T-helper 1 cell treated with Interleukin-12 subunit alpha and Interleukin-12 subunit beta and Interleukin-4 antibody, amounts not matched to agents 30 μg/mL and 1 μg/mL, for 36 hours (primary cell): ENCODE results near the gene CCDC59.

ENCODE experiments used
- H3K27ac Mint-ChIP-seq: one replicate; pipeline ENCODE4 v1.8.0; 2021; ENCODE audit warnings: mild to moderate bottlenecking, mixed read lengths
- H3K27me3 Mint-ChIP-seq: one replicate; pipeline ENCODE4 v1.8.0; 2021; ENCODE audit warnings: low read depth, mixed read lengths
- H3K36me3 Mint-ChIP-seq: one replicate; pipeline ENCODE4 v1.8.0; 2021; ENCODE audit warnings: low read depth, mixed read lengths
- H3K4me1 Mint-ChIP-seq: one replicate; pipeline ENCODE4 v1.8.0; 2021; ENCODE audit warnings: low read depth, mixed read lengths
- H3K4me3 Mint-ChIP-seq: one replicate; pipeline ENCODE4 v1.8.0; 2021; ENCODE audit warnings: mild to moderate bottlenecking, moderate library complexity, mixed read lengths
- H3K9me3 Mint-ChIP-seq: one replicate; pipeline ENCODE4 v1.8.0; 2021; ENCODE audit warnings: mixed read lengths

CCDC59 gene

GRCh38 chr12:82351390-82351789, 6.8 kb downstream of the CCDC59 start:
- Mint-ChIP-seq H3K9me3 (no peaks in the 10 kb centered on the region), H3K36me3 (peaks cover 27% of the 10 kb centered on the region), H3K4me1 (peaks cover 8% of the 10 kb centered on the region), H3K27ac (no peak overlapping the region), H3K4me3 (no peak overlapping the region), H3K27me3 (no peaks in the 10 kb centered on the region)

DNA sequence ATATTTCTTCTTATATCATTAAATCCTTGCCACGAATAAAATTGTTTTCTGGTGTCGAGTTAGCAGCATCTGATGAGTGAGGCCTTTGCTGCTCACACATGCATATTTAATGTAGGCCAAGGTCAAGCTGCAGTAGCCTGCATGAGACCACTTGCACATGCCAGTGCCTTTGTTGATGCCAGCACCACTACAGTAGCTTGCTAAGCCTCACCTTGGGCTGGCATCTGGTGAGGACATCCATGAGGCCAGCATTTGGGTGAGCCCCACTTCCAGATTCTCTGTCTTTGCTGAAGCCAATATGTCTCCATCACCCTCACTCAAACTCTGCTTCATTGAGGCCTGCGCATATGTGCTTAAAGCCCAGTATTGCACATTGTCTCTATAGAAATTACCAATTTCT, 8.0 kb downstream of the CCDC59 start:
- no peak overlapping the region for H3K4me3 Mint-ChIP-seq
- H3K27ac Mint-ChIP-seq: no peak overlapping the region
- H3K9me3 Mint-ChIP-seq: no peaks in the 10 kb centered on the region
- no peaks in the 10 kb centered on the region for H3K27me3 Mint-ChIP-seq
- peaks cover 5% of the 10 kb centered on the region for H3K4me1 Mint-ChIP-seq
- H3K36me3 Mint-ChIP-seq: peaks cover 20% of the 10 kb centered on the region

DNA sequence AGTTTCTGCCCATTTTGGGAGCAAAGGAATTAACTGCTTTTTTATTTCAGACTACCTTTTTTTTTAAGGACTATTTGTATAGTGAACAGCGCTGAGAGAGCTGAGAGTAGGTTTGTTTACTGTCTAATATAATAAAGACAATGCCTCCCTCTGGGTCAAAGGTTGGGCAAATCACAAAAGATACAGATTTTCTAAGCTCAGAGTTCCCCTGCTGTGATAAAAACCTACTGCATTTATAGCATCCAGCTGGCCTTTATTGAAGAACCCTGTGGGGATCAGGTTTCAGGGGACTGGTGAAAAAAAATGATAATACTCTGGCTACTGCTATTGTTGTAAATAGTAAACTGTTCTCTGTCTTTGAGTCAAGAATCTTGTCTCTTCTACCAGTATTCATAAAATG, 28.7 kb downstream of the CCDC59 start:
- Mint-ChIP-seq H3K4me3 (no peak overlapping the region), H3K4me1 (no peaks in the 10 kb centered on the region)

DNA sequence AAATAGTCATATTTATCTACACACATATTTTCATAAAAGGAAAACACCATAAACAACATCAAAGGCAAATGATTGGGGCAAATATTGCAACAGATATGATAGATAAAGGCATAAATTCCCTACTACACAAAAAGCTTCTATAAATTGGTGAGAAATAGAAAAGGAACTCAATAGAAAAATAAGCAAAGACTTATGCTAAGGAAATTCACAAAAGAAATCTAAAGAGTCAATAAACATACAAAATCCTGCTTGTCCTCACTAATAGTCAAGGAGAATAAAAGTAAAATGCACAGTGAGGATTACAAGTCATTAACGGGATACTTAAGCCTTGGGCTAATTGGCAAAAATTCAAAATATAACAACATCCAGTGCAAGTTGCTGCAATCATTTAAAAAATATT, 30.3 kb downstream of the CCDC59 start:
- no peaks in the 10 kb centered on the region for H3K27me3 Mint-ChIP-seq
- no peak overlapping the region for H3K4me3 Mint-ChIP-seq
- H3K4me1 Mint-ChIP-seq: no peaks in the 10 kb centered on the region
- H3K9me3 Mint-ChIP-seq: no peaks in the 10 kb centered on the region
- no peaks in the 10 kb centered on the region for H3K36me3 Mint-ChIP-seq
- no peak overlapping the region for H3K27ac Mint-ChIP-seq

More for the DNA sequence above, 28.7 kb downstream of the CCDC59 start:
- no peaks in the 10 kb centered on the region for H3K9me3 Mint-ChIP-seq
- no peaks in the 10 kb centered on the region for H3K27me3 Mint-ChIP-seq
- no peaks in the 10 kb centered on the region for H3K36me3 Mint-ChIP-seq
- H3K27ac Mint-ChIP-seq: no peak overlapping the region

DNA sequence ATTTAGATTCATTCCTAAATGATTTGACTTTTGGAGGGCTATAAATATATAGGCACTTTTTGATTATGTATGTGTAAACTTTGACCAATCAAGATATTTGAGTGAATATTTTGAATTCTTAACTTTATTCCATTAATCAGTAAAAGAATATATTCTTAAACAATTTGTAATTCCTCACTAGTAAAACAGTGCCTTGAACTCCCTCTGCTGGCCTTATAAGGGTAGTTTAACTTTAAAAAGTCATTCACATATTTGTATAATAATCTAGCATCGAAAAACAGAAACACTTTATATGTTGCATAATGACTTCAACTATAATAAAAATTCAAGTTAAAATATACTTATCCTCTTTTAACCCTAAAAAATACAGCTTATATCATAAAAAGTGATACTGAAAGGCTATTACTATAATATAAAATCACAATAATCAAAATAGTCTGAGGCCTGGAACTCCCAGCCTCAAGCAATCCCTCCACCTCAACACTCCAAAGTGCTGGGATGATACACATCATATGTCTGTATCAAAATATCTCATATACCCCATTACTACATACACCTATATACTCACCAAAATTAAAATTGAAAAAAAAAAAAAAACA, 31.2 kb downstream of the CCDC59 start:
- Mint-ChIP-seq H3K4me1 (no peaks in the 10 kb centered on the region), H3K36me3 (no peaks in the 10 kb centered on the region)

DNA sequence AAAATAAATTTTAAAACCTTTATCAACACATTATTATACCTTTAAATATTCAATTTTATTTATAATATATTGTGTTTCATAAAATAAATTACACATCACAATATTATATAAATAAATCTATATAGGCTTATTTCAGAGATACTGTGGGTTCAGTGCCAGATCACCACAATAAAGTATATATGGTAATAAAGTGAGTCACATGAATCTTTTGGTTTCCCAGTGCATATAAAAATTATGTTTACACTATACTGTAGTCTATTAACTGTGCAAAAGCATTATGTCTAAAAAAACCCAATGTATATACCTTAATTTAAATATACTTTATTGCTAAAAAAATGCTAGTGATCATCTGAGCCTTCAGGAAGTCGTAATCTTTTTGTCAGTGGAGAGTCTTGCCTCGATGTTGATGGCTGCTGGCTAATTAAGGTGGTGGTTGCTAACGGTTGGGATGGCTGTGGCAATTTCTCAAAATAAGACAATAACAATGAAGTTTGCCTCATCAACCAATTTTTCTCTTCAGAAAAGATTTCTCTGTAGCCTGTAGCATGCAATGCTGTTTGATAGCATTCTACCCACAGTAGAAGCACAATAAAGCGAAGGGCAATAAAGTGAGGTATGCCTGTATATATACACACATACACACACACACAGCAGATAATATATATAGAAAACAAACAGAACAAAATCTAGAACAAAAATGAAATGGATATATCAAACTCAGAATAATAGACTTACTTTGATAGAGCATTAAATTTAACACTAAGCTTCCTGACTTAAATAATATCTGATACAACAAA, 32.4 kb downstream of the CCDC59 start:
- no peaks in the 10 kb centered on the region for H3K4me1 Mint-ChIP-seq
- H3K36me3 Mint-ChIP-seq: no peaks in the 10 kb centered on the region
- no peak overlapping the region for H3K4me3 Mint-ChIP-seq
- H3K9me3 Mint-ChIP-seq: no peaks in the 10 kb centered on the region
- no peak overlapping the region for H3K27ac Mint-ChIP-seq
- no peaks in the 10 kb centered on the region for H3K27me3 Mint-ChIP-seq

More for the DNA sequence above, 31.2 kb downstream of the CCDC59 start:
- Mint-ChIP-seq H3K27me3 (no peaks in the 10 kb centered on the region), H3K4me3 (no peak overlapping the region), H3K9me3 (no peaks in the 10 kb centered on the region), H3K27ac (no peak overlapping the region)

GRCh38 chr12:82319276-82319675, 38.9 kb downstream of the CCDC59 start:
- no peaks in the 10 kb centered on the region for H3K9me3 Mint-ChIP-seq
- H3K27me3 Mint-ChIP-seq: no peaks in the 10 kb centered on the region
- H3K36me3 Mint-ChIP-seq: no peaks in the 10 kb centered on the region
- H3K4me3 Mint-ChIP-seq: no peak overlapping the region
- H3K4me1 Mint-ChIP-seq: no peaks in the 10 kb centered on the region
- H3K27ac Mint-ChIP-seq: no peak overlapping the region

DNA sequence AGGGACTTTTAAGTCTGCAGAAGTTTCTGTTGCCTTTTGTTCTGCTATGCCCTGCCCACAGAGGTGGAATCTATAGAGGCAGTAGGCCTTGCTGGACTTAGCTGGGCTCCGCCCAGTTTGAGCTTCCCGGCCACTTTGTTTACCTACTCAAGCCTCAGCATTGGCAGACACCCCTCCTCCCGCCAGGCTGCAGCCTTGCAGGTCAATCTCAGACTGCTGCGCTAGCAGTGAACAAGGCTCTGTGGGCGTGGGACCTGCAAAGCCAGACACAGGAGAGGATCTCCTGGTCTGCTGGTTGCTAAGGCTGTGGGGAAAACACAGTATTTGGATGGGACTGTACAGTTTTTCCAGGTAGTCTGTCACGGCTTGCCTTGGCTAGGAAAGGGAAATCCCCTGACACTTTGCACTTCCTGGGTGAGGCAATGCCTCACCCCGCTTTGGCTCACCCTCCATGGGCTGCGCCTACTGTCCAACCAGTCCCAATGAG, 43.7 kb downstream of the CCDC59 start:
- no peak overlapping the region for H3K27ac Mint-ChIP-seq
- H3K27me3 Mint-ChIP-seq: no peaks in the 10 kb centered on the region
- H3K4me1 Mint-ChIP-seq: no peaks in the 10 kb centered on the region
- H3K36me3 Mint-ChIP-seq: no peaks in the 10 kb centered on the region
- H3K4me3 Mint-ChIP-seq: no peak overlapping the region
- H3K9me3 Mint-ChIP-seq: no peaks in the 10 kb centered on the region
